Astrocyte (in vitro differentiated cells and primary cell): ENCODE data around the gene CENPW.

Source experiments
- EZH2 ChIP-seq: IDR thresholded peaks from 2 replicates; pipeline ENCODE4 v1.6.1; 2012; ENCODE audit warnings: mild to moderate bottlenecking, low read length, inconsistent platforms; ENCODE audit not compliant: insufficient read depth
- TF ChIP-seq, protein P1 (sequence below): IDR thresholded peaks from 2 replicates; pipeline ENCODE4 v1.5.1; 2011; ENCODE audit warnings: low read depth, mild to moderate bottlenecking, inconsistent platforms, low read length, moderate library complexity; ENCODE audit not compliant: insufficient read depth

DNA sequence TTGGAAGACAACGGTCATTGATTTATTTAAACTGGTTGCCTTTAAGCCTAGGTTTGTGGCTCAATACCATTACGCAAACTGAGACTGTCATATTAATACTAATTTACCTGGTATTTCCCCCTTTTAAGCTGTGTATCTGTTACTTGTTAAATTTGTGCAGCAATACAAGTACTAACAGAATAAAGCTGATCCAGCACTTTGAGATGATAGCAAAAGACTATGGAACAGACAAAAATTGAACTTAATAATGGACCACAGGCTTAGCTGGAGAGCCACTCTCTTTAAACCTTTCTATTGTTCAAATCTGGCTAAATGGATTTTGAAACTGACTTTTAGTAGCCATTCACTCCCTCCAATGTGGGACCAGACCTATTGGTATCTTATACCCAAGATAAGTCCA lies 6.2 kb upstream of the CENPW start:
- TF ChIP-seq, protein P1, sequence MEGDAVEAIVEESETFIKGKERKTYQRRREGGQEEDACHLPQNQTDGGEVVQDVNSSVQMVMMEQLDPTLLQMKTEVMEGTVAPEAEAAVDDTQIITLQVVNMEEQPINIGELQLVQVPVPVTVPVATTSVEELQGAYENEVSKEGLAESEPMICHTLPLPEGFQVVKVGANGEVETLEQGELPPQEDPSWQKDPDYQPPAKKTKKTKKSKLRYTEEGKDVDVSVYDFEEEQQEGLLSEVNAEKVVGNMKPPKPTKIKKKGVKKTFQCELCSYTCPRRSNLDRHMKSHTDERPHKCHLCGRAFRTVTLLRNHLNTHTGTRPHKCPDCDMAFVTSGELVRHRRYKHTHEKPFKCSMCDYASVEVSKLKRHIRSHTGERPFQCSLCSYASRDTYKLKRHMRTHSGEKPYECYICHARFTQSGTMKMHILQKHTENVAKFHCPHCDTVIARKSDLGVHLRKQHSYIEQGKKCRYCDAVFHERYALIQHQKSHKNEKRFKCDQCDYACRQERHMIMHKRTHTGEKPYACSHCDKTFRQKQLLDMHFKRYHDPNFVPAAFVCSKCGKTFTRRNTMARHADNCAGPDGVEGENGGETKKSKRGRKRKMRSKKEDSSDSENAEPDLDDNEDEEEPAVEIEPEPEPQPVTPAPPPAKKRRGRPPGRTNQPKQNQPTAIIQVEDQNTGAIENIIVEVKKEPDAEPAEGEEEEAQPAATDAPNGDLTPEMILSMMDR, result no peak
- TF ChIP-seq EZH2, result no peak
